SH-SY5Y (cell line): ENCODE data around the gene CCDC88C.

Experiments
- GATA2 ChIP-seq: IDR thresholded peaks from 2 replicates; pipeline ENCODE4 v1.6.1; 2011; ENCODE audit warnings: mild to moderate bottlenecking, low read depth, low read length
- GATA3 ChIP-seq: IDR thresholded peaks from 2 replicates; pipeline ENCODE4 v1.6.1; 2011; ENCODE audit warnings: low read depth, mild to moderate bottlenecking, low read length, moderate library complexity

GRCh38 chr14:91265404-91265803, 152.2 kb downstream of the CCDC88C start:
- TF ChIP-seq GATA2 (no peak), GATA3 (no peak)
